ENCODE results near the gene TSPAN1. TPM values are rescaled to one million over a fixed set of nuclear protein-coding genes. Genes with fewer than 3 reads are reported as not detected.

The TSPAN1 gene
- total and polyA plus RNA-seq, 10 of the 15 experiments (the other 5 are each of a cell fraction or from before 2014, with no cell fraction given): 0.08 to 0.29 (median 0.23) TPM; not detected in 5

- TF ChIP-seq GABPA (IDR thresholded peaks at IDR 0.05; ENCODE audit: low read depth): no peak
- peak; percentile 44 for TF ChIP-seq TBL1XR1 (IDR thresholded peaks at IDR 0.05; ENCODE audit: low read depth, low read length)
- no peak for TF ChIP-seq NFYB (IDR thresholded peaks at IDR 0.05; ENCODE audit: insufficient read depth, low read depth, low read length)
- peak; percentile 100 for TF ChIP-seq NBN (IDR thresholded peaks at IDR 0.05)
- TF ChIP-seq CBFB (IDR thresholded peaks at IDR 0.05; ENCODE audit: low read depth): peak; percentile 95
- peak in 1 of 2 experiments; percentile 65; a peak in 1 of 3 replicates for TF ChIP-seq EGR1 (IDR thresholded peaks at IDR 0.05; ENCODE audit: borderline replicate concordance in 1 of 2, low read depth in 2 of 2, low read length in 2 of 2)
- no peak for TF ChIP-seq CBX3 (IDR thresholded peaks at IDR 0.05; ENCODE audit: borderline replicate concordance, low read depth)
- TF ChIP-seq SPI1 (IDR thresholded peaks at IDR 0.05; ENCODE audit: borderline replicate concordance, insufficient read depth, low read depth, low read length): no peak
- TF ChIP-seq, protein P1, sequence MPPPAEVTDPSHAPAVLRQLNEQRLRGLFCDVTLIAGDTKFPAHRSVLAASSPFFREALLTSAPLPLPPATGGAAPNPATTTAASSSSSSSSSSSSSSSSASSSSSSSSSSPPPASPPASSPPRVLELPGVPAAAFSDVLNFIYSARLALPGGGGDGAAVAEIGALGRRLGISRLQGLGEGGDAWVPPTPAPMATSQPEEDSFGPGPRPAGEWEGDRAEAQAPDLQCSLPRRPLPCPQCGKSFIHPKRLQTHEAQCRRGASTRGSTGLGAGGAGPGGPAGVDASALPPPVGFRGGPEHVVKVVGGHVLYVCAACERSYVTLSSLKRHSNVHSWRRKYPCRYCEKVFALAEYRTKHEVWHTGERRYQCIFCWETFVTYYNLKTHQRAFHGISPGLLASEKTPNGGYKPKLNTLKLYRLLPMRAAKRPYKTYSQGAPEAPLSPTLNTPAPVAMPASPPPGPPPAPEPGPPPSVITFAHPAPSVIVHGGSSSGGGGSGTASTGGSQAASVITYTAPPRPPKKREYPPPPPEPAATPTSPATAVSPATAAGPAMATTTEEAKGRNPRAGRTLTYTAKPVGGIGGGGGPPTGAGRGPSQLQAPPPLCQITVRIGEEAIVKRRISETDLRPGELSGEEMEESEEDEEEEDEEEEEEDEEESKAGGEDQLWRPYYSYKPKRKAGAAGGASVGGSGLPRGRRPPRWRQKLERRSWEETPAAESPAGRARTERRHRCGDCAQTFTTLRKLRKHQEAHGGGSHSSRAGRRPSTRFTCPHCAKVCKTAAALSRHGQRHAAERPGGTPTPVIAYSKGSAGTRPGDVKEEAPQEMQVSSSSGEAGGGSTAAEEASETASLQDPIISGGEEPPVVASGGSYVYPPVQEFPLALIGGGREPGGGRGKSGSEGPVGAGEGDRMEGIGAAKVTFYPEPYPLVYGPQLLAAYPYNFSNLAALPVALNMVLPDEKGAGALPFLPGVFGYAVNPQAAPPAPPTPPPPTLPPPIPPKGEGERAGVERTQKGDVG (CRISPR knock-in tag; IDR thresholded peaks at IDR 0.05): no peak
- no peak; a peak in 1 of 4 replicates for TF ChIP-seq CEBPB (IDR thresholded peaks at IDR 0.05; ENCODE audit: borderline replicate concordance in 1 of 2, low read depth in 2 of 2, low read length in 2 of 2)
- TF ChIP-seq, protein P2, sequence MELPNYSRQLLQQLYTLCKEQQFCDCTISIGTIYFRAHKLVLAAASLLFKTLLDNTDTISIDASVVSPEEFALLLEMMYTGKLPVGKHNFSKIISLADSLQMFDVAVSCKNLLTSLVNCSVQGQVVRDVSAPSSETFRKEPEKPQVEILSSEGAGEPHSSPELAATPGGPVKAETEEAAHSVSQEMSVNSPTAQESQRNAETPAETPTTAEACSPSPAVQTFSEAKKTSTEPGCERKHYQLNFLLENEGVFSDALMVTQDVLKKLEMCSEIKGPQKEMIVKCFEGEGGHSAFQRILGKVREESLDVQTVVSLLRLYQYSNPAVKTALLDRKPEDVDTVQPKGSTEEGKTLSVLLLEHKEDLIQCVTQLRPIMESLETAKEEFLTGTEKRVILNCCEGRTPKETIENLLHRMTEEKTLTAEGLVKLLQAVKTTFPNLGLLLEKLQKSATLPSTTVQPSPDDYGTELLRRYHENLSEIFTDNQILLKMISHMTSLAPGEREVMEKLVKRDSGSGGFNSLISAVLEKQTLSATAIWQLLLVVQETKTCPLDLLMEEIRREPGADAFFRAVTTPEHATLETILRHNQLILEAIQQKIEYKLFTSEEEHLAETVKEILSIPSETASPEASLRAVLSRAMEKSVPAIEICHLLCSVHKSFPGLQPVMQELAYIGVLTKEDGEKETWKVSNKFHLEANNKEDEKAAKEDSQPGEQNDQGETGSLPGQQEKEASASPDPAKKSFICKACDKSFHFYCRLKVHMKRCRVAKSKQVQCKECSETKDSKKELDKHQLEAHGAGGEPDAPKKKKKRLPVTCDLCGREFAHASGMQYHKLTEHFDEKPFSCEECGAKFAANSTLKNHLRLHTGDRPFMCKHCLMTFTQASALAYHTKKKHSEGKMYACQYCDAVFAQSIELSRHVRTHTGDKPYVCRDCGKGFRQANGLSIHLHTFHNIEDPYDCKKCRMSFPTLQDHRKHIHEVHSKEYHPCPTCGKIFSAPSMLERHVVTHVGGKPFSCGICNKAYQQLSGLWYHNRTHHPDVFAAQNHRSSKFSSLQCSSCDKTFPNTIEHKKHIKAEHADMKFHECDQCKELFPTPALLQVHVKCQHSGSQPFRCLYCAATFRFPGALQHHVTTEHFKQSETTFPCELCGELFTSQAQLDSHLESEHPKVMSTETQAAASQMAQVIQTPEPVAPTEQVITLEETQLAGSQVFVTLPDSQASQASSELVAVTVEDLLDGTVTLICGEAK (IDR thresholded peaks at IDR 0.05; ENCODE audit: borderline replicate concordance): no peak
- TF ChIP-seq EZH2 (IDR thresholded peaks at IDR 0.05; ENCODE audit: borderline replicate concordance, control insufficient read depth, low read depth, low read length): no peak
- TF ChIP-seq, protein P3, sequence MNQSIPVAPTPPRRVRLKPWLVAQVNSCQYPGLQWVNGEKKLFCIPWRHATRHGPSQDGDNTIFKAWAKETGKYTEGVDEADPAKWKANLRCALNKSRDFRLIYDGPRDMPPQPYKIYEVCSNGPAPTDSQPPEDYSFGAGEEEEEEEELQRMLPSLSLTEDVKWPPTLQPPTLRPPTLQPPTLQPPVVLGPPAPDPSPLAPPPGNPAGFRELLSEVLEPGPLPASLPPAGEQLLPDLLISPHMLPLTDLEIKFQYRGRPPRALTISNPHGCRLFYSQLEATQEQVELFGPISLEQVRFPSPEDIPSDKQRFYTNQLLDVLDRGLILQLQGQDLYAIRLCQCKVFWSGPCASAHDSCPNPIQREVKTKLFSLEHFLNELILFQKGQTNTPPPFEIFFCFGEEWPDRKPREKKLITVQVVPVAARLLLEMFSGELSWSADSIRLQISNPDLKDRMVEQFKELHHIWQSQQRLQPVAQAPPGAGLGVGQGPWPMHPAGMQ (IDR thresholded peaks at IDR 0.05; ENCODE audit: borderline replicate concordance): no peak
- no peak for TF ChIP-seq CUX1 (IDR thresholded peaks at IDR 0.05; ENCODE audit: insufficient replicate concordance, low read depth, low read length)
These were observed 42.2 kb upstream of the TSPAN1 start, which contains the start of gene PIK3R3 (continued) for GRCh38 chr1:46132529-46133180.
